Stomach (tissue), 9 donors: Measurements from ENCODE around the gene KCNIP4. TPM values are rescaled to one million over a fixed set of nuclear protein-coding genes. Genes with fewer than 3 reads are reported as not detected.
A peak's percentile ranks its signal among the peaks of the same experiment; 100 is the strongest.

Experiments
- DNase-seq, 2 donors: peaks; one replicate each; pipeline versions ENCODE4 v3.0.0 to v3.0.0-alpha.2; 2013 to 2019
- H3K27ac ChIP-seq, 5 donors: fragments of 200-600 bp in 4 of 5; sonication (generic) in 4 of 5; one replicate each; pipeline ENCODE4 v1.5.1; 2013 to 2019; ENCODE audit warnings: mild to moderate bottlenecking in 1 of 5, moderate library complexity in 1 of 5
- H3K27me3 ChIP-seq, 3 donors: fragments of 200-600 bp; sonication (generic); one replicate each; pipeline ENCODE4 v1.5.1; 2017 to 2019; ENCODE audit warnings: mixed run types in 1 of 3
- H3K36me3 ChIP-seq, 4 donors: fragments of 200-600 bp; sonication (generic); 1 replicate in 3 of 4; 2 replicates in 1 of 4; pipeline ENCODE4 v1.5.1; 2016 to 2019
- H3K4me1 ChIP-seq, 4 donors: fragments of 200-600 bp; sonication (generic); one replicate each; pipeline ENCODE4 v1.5.1; 2016 to 2019
- H3K4me3 ChIP-seq, 4 donors: fragments of 200-600 bp; sonication (generic) in 3 of 4; one replicate each; pipeline ENCODE4 v1.5.1; 2016 to 2019; ENCODE audit warnings: mild to moderate bottlenecking in 1 of 4
- H3K9me3 ChIP-seq, 4 donors: fragments of 200-600 bp; sonication (generic); one replicate each; pipeline ENCODE4 v1.5.1; 2016 to 2019
- EP300 ChIP-seq: sonication (generic); formaldehyde crosslinking; IDR thresholded peaks from one replicate; pipeline ENCODE4 v1.6.1; 2017; ENCODE audit warnings: antibody characterized with exemption
- POLR2A ChIP-seq, 4 donors: fragments of 450-650 bp; IDR thresholded peaks; one replicate each; pipeline ENCODE4 v1.6.1; 2016; ENCODE audit warnings: antibody characterized with exemption in 4 of 4, control low read depth in 2 of 4, mild to moderate bottlenecking in 1 of 4, moderate library complexity in 1 of 4
- POLR2AphosphoS5 ChIP-seq, 3 donors: sonication (generic); formaldehyde crosslinking; IDR thresholded peaks; one replicate each; pipeline ENCODE4 v1.6.1; 2016; ENCODE audit warnings: antibody characterized with exemption in 3 of 3
- WGBS, 5 donors: extraction: QIAGEN DNeasy Blood & Tissue Kit in 3 of 5; methylation state at CpG; one replicate each; pipeline versions ENCODE4 v1.1.5 to v1.1.7; 2013 to 2018; 5-methylcytosine and 5-hydroxymethylcytosine counted together
- intact Hi-C: fragments of 100-400 bp; cut with DNase I; formaldehyde crosslinking; loops from one replicate; pipeline ENCODE4 v1.15.1; 2023; ENCODE audit warnings: low total_unique reads
- polyA plus RNA-seq, 3 donors: library from polyadenylated mRNA; stranded (reverse); fragments of 200-250 nt; gene quantifications; one replicate each; pipeline ENCODE4 v1.2.3, GENCODE V29; 2013
- total RNA-seq, 5 donors: library from RNA; depleted of rRNA; stranded (reverse); fragments of >200 nt; gene quantifications; one replicate each; pipeline versions ENCODE4 v1.1.0 to v1.2.3, GENCODE V29; 2014 to 2016
- TF ChIP-seq, protein P1 (sequence below), 7 experiments: fragments of 450-650 bp in 4 of 7; fragments of 200-600 bp in 3 of 7; sonication (generic) in 3 of 7; IDR thresholded peaks; one replicate each; pipeline ENCODE4 v1.5.1; 2016 to 2019; ENCODE audit warnings: antibody characterized with exemption in 7 of 7, control low read depth in 2 of 7, mild to moderate bottlenecking in 1 of 7
- donor health status: healthy with polysubstance abuse.
- donor health status: Bipolar disorder and iron deficiency.
- donor health status: healthy.

KCNIP4 gene
- total and polyA plus RNA-seq, 8 donors, result 0.23 to 1.8 (median 1.3) TPM; not detected in 4

DNA sequence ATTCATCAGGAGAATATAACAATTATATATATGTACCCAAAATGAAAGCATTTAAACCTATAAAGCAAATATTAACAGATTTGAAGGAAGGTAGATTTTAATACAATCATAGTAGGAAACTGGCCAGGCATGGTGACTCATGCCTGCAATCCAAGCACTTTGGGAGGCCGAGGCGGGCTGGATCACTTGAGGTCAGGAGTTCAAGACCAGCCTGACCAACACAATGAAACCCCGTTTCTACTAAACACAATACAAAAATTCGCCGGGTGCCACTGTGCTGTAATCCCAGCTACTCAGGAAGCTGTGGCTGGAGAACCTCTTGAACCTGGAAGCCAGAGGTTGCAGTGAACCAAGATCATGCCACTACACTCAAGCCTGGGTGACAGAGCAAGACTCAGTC lies 118.3 kb downstream of the KCNIP4 start:
- no peaks in the 10 kb centered on the region for H3K27me3 ChIP-seq
- no peak for DNase-seq
- no peaks in the 10 kb centered on the region for H3K9me3 ChIP-seq
- 64 to 85% (median 74%) methylated on average over 5 of the region's 5 CpGs for WGBS, 5 donors
- H3K36me3 ChIP-seq, result no peaks in the 10 kb centered on the region
- H3K4me3 ChIP-seq, result no peak overlapping the region
- TF ChIP-seq, protein P1, sequence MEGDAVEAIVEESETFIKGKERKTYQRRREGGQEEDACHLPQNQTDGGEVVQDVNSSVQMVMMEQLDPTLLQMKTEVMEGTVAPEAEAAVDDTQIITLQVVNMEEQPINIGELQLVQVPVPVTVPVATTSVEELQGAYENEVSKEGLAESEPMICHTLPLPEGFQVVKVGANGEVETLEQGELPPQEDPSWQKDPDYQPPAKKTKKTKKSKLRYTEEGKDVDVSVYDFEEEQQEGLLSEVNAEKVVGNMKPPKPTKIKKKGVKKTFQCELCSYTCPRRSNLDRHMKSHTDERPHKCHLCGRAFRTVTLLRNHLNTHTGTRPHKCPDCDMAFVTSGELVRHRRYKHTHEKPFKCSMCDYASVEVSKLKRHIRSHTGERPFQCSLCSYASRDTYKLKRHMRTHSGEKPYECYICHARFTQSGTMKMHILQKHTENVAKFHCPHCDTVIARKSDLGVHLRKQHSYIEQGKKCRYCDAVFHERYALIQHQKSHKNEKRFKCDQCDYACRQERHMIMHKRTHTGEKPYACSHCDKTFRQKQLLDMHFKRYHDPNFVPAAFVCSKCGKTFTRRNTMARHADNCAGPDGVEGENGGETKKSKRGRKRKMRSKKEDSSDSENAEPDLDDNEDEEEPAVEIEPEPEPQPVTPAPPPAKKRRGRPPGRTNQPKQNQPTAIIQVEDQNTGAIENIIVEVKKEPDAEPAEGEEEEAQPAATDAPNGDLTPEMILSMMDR (IDR thresholded peaks at IDR 0.05), result no peak
- TF ChIP-seq POLR2A (IDR thresholded peaks at IDR 0.05) (no peak), POLR2AphosphoS5 (IDR thresholded peaks at IDR 0.05) (no peak), EP300 (no peak)
- intact Hi-C loops, result no loop called here
- no peak overlapping the region for H3K27ac ChIP-seq
- no peaks in the 10 kb centered on the region for H3K4me1 ChIP-seq

DNA sequence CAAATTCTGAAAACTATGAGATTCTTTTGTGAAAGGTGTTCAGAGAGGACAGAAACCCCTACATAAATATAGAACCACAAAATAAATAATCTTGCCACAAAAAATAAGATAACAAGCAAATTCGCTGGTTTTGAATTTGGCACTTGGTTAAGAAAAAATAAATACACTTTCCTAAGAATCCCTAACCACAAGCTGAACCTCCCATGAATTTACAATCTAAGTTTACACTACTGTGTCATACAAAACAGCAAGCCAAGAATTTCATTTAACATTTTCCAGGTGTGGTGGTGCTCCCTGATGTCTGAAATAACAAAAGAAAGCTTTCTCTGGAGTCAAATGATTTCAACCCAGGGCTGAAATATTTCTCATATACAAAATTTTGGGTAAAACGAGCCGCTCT lies 121.0 kb downstream of the KCNIP4 start:
- Histone ChIP-seq H3K4me1 (no peaks in the 10 kb centered on the region), H3K27ac (no peak overlapping the region), H3K9me3 (no peaks in the 10 kb centered on the region), H3K4me3 (no peak overlapping the region), H3K36me3 (no peaks in the 10 kb centered on the region), H3K27me3 (no peaks in the 10 kb centered on the region)
- TF ChIP-seq, protein P1 (IDR thresholded peaks at IDR 0.05), result no peak
- TF ChIP-seq POLR2AphosphoS5 (IDR thresholded peaks at IDR 0.05), result no peak
- no peak for TF ChIP-seq EP300
- no peak for TF ChIP-seq POLR2A (IDR thresholded peaks at IDR 0.05)
- peak in 1 of 2 donors; percentile 12 for DNase-seq
- 45 to 62% (median 57%) methylated on average over 3 of the region's 3 CpGs for WGBS, 5 donors
- intact Hi-C loops, result no loop called here

DNA sequence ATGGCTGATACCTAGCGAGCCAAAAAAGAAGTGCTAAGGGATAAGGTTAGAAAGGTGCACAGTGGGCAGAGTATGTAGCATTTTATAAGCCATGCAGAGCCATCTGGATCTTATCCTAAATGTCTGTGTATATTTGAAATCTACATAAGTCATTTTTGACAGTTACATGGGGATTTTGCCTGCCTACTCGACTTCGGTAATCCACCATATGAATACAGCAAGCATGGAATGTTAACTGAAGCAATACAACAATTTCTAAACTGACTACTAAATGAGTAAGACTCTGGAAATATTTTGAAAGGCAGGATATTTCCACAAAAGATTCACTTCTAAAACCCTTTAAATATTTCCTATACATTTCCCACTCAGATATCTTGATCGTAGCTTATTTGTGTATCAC lies 122.5 kb downstream of the KCNIP4 start:
- TF ChIP-seq POLR2A (IDR thresholded peaks at IDR 0.05) (no peak), EP300 (no peak), POLR2AphosphoS5 (IDR thresholded peaks at IDR 0.05) (no peak)
- TF ChIP-seq, protein P1 (IDR thresholded peaks at IDR 0.05), result no peak
- no peak for DNase-seq
- H3K36me3 ChIP-seq, result no peaks in the 10 kb centered on the region
- H3K27ac ChIP-seq, result no peak overlapping the region
- no peaks in the 10 kb centered on the region for H3K27me3 ChIP-seq
- no peak overlapping the region for H3K4me3 ChIP-seq
- WGBS, 5 donors, result 67 to 86% (median 76%) methylated on average over 4 of the region's 4 CpGs
- intact Hi-C loops, result no loop called here
- no peaks in the 10 kb centered on the region for H3K4me1 ChIP-seq
- H3K9me3 ChIP-seq, result no peaks in the 10 kb centered on the region

- H3K9me3 ChIP-seq, result peaks cover 0 to 28% (median 13%) of the 10 kb centered on the region in 4 donors
- no peaks in the 10 kb centered on the region for H3K36me3 ChIP-seq
- H3K27ac ChIP-seq, result no peak overlapping the region
- intact Hi-C loops, result no loop called here
- no peak for TF ChIP-seq EP300
- TF ChIP-seq, protein P1 (IDR thresholded peaks at IDR 0.05), result no peak
- no peak for TF ChIP-seq POLR2A (IDR thresholded peaks at IDR 0.05)
- no peak for TF ChIP-seq POLR2AphosphoS5 (IDR thresholded peaks at IDR 0.05)
- WGBS, 5 donors, result 61 to 82% (median 79%) methylated on average over 1 of the region's 1 CpG
- no peak overlapping the region for H3K4me3 ChIP-seq
- DNase-seq, result peak in 1 of 2 donors; percentile 2
- H3K27me3 ChIP-seq, result no peaks in the 10 kb centered on the region
- no peaks in the 10 kb centered on the region for H3K4me1 ChIP-seq
Measured at GRCh38 chr4:21819086-21819485, 129.5 kb downstream of the KCNIP4 start.
